ENCODE measurements around the gene PCDHA11.
"Not testable (repeated sequence)": the region's sequence is repeated elsewhere in the genome, so short reads cannot be mapped to it uniquely, and the experiment has no call there.

PCDHA11 gene

GRCh38 chr5:140849831-140850634 lies 18.7 kb upstream of the PCDHA11 start:
- not testable (repeated sequence) for DNase-seq

GRCh38 chr5:140855772-140856674 lies 12.7 kb upstream of the PCDHA11 start, which contains the start of gene PCDHA10:
Gene PCDHA10, plus strand, starts transcription at chr5:140855897. Its CDS starts 152 bp downstream, at chr5:140856049.
- peak in 3 of 56 donors; percentile 18 to 23 (median 22) for DNase-seq

- DNase-seq: no peak
Observed at GRCh38 chr5:140857177-140857986, 11.4 kb upstream of the PCDHA11 start.

GRCh38 chr5:140857987-140858240 lies 10.8 kb upstream of the PCDHA11 start:
- no peak for DNase-seq

- no peak for DNase-seq
Observed at GRCh38 chr5:140862441-140863295, 6.1 kb upstream of the PCDHA11 start.

GRCh38 chr5:140869555-140869886 lies 764 bp downstream of the PCDHA11 start:
- no peak for DNase-seq

- DNase-seq: no peak
Observed at GRCh38 chr5:140870221-140871201, 1.8 kb downstream of the PCDHA11 start.

GRCh38 chr5:140875085-140876065 lies 6.6 kb downstream of the PCDHA11 start, which contains the start of gene PCDHA12:
Gene PCDHA12, plus strand, starts transcription at chr5:140875308. Its CDS starts 165 bp downstream, at chr5:140875473.
- no peak for DNase-seq

GRCh38 chr5:140876541-140877261 lies 7.9 kb downstream of the PCDHA11 start:
- not testable (repeated sequence) for DNase-seq

- DNase-seq: no peak
Observed at GRCh38 chr5:140877262-140877581, 8.5 kb downstream of the PCDHA11 start.

GRCh38 chr5:140881889-140882590 lies 13.3 kb downstream of the PCDHA11 start, which contains the start of gene PCDHA13:
Gene PCDHA13, plus strand, starts transcription at chr5:140882124. Its CDS starts 145 bp downstream, at chr5:140882269.
- peak in 6 of 56 donors; percentile 2 to 16 (median 13) for DNase-seq

GRCh38 chr5:140882591-140882899 lies 13.8 kb downstream of the PCDHA11 start:
- DNase-seq: peak in 6 of 56 donors; percentile 1 to 34 (median 22)

GRCh38 chr5:140883373-140883772 lies 14.6 kb downstream of the PCDHA11 start:
- DNase-seq: no peak

- DNase-seq: no peak
Observed at GRCh38 chr5:140883927-140884697, 15.4 kb downstream of the PCDHA11 start.

- no peak for DNase-seq
Observed at GRCh38 chr5:140916325-140916724, 47.6 kb downstream of the PCDHA11 start.

All from nucleus accumbens (tissue), 56 donors.